GM18502 (cell line): ENCODE data around the gene ZNF414.
A peak's percentile ranks its signal among the peaks of the same experiment; 100 is the strongest.
"Not testable (repeated sequence)": the region's sequence is repeated elsewhere in the genome, so short reads cannot be mapped to it uniquely, and the experiment has no call there.

ENCODE experiments used
- ATAC-seq: cut with Tn5 transposase; IDR thresholded peaks from one replicate; pipeline ENCODE4 v1.9.1; 2021; ENCODE audit warnings: mild to moderate bottlenecking; ENCODE audit not compliant: unreplicated experiment, poor library complexity

The ZNF414 gene

DNA sequence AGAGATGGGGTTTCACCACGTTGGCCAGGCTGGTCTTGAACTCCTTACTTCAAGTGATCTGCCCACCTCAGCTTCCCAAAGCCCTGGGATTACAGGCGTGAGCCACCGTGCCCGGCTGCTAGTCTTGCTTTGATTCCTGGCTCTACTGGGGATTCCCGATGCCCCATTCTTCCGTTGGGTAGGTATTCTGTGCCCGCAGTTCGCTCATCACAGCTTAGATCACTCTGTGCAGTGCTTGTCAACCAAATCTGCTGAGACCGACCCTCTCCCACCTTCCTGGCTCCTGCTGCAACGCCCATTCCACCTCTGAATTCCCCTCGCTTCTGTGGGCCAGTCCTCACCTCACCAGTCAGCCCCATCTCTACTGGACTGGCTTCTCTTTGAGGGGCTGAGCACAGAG is 4.6 kb upstream of the ZNF414 start:
- no peak for ATAC-seq

DNA sequence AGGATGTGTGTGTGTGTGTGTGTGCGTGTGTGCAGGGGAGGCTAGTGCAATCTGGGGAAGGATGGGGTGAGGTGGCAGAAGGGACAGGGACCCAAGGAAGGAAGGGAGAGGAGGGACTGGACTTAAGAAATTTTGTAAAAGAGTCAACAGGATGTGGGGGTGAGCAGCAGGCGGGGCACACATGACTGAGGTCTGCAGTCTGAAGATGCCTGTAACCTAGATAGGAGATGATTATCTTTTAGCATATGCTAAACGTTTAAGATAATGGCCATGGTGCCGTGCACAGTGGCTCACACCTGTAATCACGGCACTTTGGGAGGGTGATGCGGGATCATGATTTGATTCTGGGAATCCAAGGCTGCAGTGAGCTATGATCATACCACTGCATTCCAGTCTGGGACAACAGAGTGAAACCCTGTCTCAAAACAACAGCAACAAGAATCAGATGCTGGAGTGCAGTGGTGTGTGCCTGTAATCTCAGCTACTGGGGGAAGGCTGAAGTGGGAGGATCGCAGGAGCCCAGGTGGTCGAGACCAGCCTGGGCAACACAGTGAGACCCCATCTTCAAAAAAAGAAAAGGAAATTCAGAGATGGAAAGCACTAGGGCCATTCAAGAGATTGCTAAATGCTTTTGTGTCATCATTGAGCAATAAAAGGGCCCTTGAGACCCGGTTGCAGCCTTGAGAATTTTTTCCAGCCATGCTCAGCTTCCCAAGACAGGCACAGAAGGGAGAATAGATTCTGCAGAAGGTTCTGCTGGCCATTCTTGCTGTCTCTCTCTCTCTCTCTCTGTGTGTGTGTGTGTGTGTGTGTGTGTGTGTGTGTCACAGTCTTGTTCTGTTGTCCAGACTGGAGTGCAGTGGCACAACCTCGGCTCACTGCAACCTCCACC is 3.8 kb upstream of the ZNF414 start:
- no peak for ATAC-seq

DNA sequence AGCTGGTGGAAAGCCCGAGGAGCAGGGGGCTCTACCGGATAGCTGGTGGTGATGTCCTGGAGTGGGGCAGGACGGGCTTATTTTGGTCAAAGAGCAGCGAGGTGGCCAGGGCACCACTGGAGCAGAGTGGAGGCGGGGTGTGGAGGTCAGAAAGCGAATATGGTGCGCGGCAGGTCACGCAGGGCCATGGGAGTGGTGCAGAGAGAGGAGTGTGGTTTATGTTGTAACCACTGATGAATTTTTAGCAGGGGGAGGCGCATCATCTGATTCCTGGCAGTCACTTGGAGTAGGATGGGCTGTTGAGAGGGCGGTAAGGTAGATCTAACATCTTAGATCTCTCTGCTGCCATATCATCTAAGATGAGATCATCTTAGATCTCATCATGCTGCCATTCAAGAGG is 1.4 kb upstream of the ZNF414 start:
- ATAC-seq = no peak

DNA sequence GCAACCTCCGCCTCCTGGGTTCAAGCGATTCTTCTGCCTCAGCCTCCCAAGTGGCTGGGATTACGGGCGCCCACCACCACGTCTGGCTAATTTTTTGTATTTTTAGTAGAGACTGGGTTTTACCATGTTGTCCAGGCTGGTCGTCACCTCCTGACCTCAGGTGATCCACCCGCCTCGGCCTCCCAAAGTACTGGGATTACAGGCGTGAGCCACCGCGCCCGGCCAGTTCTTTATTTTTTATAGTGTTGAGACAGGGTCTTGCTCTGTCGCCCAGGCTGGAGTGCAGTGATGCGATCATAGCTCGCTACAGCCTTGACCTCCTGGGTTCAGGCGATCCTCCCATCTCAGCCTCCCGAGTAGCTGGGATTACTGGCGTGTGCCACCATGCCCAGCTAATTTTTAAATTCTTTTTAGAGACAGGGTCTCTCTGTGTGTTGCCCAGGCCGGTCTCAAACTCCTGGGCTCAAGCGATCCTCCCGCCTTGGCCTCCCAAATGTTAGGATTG is 590 bp upstream of the ZNF414 start:
- ATAC-seq = not testable (repeated sequence)

DNA sequence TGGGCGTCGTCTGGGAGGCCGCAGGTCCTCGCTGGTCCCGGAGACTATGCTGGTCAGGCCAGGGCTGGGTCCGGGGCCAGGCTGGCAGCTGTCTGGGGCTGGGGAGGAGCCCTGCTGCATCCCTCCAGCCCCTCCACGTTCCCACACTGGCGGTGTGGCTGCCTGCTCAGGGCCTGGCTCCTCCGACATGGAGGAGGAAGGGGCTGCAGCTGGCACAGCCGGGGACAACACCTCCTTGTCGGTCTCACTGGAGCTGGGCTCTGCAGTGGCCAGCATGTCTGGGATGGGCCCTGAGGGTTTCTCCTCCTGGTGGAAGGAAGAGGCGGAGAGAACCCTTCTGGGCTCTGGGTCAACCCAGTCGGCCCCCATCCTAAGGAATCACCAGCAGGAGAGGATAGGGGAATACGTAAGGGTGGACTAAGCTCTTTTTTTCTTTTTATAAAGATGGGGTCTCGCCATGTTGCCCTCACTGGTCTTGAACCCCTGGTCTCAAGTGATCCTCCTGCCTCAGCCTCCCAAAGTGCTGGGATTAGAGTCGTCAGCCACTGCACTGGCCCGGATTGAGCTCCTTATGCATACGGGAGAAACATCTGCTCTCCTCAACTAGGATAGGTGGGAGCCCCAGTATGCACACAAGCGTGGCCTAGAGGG is 806 bp downstream of the ZNF414 start:
- no peak for ATAC-seq

DNA sequence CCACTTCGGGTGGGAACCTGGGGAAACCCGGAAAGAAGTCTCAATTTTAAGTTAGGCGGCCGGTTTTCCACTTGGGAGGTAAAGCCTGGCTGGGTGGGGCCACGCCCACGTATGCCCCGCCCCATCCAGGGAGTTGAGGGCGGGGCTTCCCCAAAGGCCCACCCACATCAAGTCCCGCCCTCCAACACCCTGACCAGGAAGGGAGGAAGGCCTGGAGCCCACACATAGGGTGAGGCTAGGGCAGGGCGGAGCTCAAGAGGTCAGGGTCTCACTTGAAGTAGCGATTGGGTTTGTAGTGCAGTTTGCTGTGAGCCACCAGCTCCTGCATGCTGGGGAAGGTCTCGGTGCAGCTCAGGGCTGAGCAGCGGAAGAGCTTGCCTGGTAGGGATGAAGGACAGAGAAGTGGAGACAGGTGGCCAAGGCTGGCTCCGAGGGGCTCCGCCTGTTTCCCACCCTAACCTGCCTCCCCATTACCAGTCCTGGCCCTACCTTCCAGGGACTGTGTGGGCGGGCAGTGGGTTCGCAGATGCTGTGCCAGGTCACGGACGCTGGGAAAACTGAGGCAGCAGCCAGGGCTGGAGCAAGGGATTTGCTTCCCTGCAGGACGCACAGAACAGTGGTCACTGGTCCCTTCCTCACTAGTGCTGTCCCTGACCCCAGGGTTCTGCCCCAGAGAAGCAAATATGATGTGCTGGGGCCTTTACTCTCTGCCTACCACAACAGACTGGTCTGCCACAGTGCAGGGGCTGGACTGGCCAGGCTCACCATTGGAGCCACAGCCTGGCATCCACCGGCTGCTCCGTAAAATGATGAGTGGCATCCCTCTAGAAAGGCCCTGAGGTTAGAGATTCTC is 1.6 kb downstream of the ZNF414 start:
- ATAC-seq = no peak

DNA sequence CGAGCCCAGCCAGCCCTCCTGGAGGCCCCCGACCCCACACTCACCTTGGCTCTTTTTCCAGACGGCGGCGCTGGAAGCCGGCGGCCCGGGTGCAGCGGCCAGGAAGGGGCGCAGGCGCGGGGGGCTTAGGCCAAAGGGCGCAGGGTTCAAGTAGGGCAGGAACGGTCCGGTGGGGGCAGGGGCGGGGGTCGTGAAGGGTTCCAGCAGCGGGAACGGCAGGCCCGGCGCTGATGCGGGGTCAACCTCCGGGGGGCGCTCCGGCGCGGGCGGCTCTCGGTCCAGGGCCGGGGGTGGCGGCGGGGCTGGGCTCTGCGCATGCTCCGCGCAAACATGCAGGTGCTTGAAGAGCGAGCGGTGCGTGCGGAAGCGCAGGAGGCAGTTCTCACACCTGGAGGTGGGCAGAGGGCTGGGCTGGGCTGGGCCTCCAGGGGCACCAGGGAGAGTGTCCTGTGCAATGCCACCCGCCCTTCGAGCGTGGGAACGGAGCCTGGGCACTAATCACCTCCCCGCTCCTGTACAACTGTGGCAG is 2.3 kb downstream of the ZNF414 start:
- ATAC-seq = no peak

DNA sequence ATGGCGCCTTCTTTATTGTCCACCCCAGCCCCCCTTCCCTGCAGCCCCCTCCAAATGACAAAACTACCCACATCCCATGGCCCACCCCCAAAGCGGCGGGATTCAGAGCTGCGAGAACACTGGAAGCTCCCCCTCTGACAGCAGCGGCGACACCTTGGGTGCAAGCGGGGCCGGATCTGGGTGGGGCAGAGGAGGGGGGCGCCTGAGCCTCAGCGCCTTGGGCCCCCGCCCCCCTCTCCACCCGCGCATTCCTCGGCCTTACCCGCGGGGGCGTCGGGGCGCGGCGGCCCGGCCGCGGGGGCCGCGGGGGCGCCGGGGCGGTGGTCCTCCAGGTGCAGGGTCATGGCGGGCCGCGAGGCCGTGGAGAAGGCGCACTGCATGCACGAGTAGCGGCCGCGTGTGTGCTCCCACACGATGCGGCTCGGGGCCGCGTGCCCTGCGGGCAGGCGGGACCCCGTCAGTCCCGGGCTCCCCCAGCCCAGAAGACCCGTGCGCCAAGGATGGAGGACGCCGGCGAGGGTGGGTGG is 3.3 kb downstream of the ZNF414 start:
- no peak for ATAC-seq

DNA sequence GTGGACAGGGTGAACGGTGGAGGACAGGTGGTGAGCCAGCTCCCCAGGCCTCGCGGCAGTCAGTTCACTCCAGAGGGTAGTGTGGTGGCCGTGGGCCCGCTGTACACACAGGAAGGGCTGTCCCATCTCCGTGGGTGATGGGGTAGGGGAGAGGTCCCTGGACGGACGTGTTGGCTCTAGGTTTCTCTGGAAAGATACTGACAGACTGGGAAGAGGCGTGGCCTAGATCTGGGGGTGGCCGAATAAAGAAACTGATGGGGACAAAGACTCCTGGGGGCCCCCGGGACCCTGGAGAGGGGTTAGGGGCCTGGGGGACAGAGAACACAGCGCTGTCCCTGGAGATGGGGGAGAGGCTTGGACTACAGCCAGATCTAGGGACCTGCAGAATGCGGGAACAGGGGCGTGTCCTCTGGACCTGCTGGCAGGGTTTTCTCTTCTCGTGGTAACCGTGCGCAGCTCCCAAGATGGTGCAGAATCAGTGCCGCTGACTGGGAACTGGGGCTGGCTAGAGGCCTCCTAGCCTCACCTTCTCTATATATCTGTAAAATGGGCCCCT is 7.5 kb downstream of the ZNF414 start:
- ATAC-seq = no peak

DNA sequence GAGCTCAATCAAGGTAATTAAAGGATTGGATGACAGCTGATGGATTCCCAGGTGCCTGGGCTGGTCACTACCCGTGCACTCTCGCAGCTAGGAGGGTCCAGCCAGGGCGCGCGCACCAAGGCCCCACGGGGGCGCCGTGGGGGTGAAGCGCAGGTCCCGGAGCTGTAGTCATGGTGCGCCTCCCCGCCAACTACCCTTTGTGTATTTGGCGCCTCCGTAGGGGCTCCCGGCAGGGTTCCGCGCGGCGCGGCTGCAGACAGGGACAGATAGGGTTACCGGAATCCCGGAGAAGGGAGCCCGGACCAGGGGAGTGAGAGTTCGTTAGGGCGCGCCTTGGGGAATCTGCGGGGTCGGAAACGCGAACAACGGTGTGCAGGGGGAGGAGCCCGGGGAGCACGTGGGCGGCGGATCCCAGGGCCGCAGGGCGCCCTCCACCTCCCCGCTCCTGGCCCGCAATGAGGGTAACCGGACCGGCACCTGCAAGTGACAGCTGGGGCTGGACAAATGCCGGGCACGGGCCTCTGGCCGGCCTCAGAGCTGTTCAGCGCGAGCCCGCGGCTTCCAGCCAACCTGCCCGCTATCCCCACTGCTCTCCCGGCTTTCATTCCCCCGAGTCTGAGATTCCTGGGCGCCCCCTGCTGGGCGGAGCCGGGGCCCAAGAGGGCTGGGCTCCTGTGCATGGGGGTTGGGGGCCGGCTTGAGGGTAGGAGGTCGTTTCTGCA is 8.1 kb downstream of the ZNF414 start:
- peak; percentile 59 for ATAC-seq

DNA sequence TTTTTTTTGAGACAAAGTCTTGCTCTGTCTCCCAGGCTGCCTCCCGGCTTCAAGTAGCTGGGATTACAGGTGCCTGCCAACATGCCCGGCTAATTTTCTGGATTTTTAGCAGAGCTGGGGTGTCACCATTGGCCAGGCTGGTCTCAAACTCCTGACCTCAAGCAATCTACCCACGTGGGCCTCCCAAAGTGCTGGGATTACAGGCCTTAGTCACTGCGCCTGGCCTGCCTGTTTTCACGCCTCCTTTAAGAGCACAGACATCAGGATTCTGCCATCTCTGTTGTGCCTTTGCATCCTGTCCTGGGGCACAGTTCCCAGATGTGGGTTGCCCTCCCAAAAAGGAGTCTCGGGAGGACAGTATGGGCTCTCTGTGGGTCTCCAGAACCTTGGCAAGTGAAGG is 9.0 kb downstream of the ZNF414 start:
- ATAC-seq = no peak

DNA sequence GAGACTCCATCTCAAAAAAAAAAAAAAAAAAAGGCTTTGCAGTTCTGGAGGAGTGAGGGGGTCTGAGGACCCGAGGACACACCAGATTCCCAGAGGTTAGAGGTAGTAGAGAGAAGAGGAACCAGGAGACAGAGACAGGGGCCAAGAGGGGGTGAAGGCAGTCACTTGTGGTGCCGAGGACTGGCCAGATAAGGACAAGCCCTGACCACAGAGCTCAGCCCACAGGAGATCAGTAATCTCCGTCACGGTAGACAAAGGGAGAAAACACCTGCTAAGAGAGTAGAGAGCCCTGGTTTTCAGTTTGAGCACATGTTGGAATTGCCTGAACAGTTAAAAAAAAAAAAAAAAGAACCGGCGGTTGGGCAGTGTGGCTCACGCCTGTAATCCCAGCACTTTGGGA is 9.8 kb downstream of the ZNF414 start:
- no peak for ATAC-seq

DNA sequence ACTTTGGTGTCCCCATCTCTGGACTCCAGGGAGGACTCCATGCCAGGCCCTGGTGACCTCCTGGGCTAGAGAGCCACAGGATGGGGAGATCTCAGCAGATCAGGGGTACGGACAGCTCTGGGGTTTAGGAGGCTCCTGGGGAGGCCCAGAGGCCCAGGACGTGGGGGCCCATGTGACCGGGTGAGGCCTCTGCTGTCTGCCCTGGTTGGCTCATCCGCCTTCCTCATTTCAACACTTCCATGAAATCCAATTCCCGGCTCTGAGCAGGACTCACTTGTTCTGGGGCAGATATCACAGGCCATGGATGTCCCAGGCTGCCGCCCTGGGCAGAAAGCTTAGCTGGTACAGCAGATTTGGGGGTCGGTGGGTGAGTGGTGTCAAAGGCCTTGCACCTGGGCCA is 10.5 kb downstream of the ZNF414 start:
- ATAC-seq = no peak

DNA sequence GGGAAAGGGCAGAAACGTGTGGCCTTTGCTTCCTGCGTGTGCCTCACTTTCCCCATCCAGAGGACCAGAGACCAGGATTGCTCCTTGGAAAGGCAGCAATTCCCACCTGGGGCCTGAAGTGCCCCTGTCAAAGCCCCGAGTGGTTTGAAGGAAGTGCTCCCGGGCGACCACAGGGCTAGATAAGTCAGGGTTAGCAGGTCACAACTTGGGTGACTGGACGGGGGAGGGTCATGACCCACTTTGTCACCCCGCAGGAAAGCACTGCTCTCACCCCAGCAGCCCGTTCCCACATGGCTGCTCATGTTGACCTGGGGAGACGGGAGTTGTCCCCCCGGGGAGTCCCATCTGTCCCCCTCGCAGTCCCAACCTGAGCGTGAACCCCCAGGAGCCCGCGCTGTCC is 12.0 kb downstream of the ZNF414 start:
- ATAC-seq = no peak

DNA sequence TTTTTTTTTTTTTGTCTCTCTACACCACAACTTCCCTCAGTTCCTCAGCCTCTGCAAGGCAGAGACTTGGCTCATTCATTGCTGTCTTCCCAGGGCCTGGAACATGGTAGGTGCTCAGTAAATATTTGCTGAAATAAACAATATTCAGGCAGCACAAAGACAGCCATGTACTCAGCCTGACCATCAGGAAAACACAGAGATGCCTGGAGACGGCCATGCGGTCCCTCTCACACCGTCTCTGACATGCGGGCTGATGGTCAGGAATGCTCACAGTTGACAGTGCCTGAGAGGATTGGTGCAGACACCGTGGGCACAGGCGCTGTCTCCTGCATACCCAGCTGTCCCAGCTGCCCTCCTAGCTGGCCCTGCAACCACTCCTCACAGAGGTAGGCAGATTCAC is 12.5 kb downstream of the ZNF414 start:
- no peak for ATAC-seq

DNA sequence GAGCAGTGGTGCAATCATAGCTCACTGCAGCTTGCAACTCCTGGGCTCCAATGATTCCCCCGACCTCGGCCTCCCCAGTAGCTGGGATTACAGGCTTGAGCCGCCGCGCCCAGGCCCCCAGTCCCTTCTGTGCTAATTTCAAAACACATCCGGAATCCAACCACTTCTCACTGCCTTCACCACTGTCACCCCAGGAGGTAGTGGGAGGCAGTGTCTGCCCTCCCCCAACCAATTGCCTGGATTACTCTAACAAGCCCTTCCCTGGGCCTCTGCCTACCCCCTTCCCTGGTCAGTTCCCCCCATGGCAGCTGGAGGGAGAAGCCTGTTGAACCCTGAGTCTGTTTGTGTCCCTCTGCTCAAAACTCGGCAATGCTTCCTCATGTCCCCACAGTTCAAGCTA is 13.8 kb downstream of the ZNF414 start:
- no peak for ATAC-seq

DNA sequence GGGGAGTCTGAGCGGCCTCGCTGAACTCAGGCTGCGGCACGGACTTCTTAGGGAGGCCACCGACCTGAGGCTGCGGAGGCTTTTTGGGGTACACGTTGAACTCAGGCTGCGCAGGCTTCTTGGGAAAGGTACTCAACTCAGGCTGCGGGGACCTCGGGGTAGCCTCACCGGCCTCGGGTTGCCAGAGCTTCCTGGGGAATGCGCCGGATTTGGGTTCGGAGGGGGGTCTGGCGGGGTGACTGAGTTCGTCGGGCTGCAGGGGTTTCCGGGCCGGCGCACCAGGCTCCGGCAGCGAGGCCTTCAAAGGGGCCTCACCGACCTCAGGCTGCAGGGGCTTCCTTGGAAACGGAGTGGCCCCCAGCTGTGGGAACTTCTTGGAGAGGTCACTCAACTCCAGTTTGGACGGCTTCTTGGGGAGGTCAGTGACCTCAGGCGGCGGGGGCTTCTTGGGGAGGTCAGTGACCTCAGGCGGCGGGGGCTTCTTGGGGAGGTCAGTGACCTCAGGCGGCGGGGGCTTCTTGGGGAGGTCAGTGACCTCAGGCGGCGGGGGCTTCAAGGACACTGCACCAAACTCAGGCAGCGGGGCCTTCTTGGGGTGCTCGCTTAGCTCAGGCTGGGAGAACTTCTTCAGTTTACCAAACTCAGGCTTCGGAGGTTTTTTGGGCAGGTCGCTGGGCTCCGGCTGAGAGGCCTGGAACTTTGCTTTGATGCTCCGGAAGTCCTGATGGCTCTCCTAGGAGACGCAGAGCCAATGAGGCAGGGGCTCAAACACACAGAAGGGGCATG is 14.7 kb downstream of the ZNF414 start:
- no peak for ATAC-seq

DNA sequence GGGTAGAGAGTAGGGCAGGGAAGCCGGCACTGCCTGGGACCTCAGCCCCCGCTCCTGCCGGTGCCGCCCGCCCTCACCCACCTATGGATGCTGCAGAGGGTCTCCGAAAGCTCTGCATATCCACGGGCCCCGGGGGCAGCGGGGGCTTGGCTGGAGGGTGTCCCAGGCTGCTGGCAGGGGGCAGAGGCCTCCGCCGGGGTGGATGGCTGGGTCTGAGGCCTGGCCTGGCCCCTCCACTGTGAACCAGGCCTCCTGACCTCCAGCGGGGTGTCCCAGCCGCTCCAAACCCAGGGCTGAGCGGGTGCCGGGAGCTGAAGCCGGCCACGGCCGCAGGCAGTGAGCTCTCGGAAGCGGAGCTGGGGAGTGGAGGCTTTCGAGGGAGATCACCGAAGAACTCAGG is 15.7 kb downstream of the ZNF414 start:
- ATAC-seq = no peak

DNA sequence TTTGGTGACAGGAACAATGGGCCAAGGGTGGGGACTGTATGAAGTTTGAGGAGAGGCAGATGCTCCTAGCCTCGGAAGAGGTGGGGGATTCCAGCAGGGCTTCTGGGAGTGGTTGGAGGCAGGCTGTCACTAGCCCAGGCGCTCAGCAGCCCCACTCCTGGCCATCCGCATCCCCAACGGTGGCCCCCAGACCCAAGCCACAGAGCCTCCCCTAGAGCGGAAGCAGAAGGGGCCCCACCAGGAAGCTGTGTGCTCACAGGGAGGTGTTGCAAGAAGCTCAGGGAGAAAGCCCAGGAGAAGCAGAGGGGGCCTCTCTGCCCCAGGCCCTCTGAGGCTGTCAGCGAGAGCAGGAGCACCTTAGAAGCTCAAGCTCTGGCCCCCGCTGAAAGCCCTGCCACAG is 19.8 kb downstream of the ZNF414 start:
- no peak for ATAC-seq
